Measurements from ENCODE around the gene ZNF326. TPM values are rescaled to one million over a fixed set of nuclear protein-coding genes. Genes with fewer than 3 reads are reported as not detected.

The ZNF326 gene
- total RNA-seq, 1 experiment from 2014 or later = 19.3 TPM

DNA sequence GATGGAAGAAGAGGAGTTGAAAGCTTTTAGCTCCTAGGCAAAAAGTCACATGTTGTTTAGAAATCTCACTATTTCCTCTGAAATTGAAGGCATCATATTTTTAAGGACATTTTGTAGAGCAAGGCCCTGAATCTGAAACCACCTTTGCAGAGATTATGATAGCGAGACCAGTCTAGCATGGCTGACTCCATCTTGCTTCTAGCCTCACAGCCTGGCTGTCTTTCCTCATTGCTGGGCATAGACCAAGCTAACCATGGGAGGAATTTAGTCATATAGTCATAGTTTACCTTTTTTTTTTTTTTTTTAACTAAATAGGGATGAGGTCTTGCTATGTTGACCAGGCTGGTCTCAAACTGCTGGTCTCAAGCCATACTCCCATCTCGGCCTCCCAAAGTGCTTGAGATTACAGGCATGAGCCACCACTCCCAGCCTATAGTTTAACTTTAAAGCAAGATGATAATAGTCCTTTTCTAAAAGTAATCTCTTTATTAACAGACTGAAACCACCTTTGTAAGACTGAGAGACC is 42.2 kb upstream of the ZNF326 start:
- Histone ChIP-seq H3K27me3 (ENCODE audit: insufficient read depth, low read length) (no peaks in the 10 kb centered on the region), H3K9me2 (ENCODE audit: insufficient read depth) (no peaks in the 10 kb centered on the region), H3K36me3 (ENCODE audit: control insufficient read depth in 1 of 2, insufficient read depth in 2 of 2, low read length in 2 of 2) (no peaks in the 10 kb centered on the region), H3K9me3 (ENCODE audit: control insufficient read depth in 1 of 2, insufficient read depth in 1 of 2, low read depth in 1 of 2, low read length in 2 of 2) (no peaks in the 10 kb centered on the region), H3K4me1 (ENCODE audit: control insufficient read depth in 1 of 2, insufficient read depth in 2 of 2, low read length in 2 of 2) (peaks cover 7 to 25% of the 10 kb centered on the region in 2 experiments), H3K9ac (ENCODE audit: low read length) (peak overlapping the region; percentile 34; the same call in 1 of the 2 replicates), H3K4me2 (ENCODE audit: low read length) (peak overlapping the region; percentile 73), H2AFZ (ENCODE audit: low read depth, low read length, poor library complexity, severe bottlenecking) (peak overlapping the region; percentile 95), H3K79me2 (ENCODE audit: insufficient read depth, low read length) (no peaks in the 10 kb centered on the region), H4K20me1 (ENCODE audit: insufficient read depth) (no peaks in the 10 kb centered on the region), H3K4me3 (replicated peaks in 1 of 2; ENCODE audit: low read depth in 1 of 2, low read length in 2 of 2) (peak overlapping the region in 1 of 2 experiments; percentile 29; a peak in 1 of 4 replicates), H3K27ac (ENCODE audit: low read depth, low read length) (no peak overlapping the region)
- DNase-seq (ENCODE audit: low read depth, low spot score) (no peak), ATAC-seq (peak; percentile 28; the same call in 1 of the 2 replicates)
- POLR2A ChIA-PET = no interaction called here
- no TSS peak for BruUV-seq (replicated peaks)
- intact Hi-C loops (cut with micrococcal nuclease) = no loop called here
- CTCF ChIA-PET = no interaction called here
- TF ChIP-seq, protein P1, sequence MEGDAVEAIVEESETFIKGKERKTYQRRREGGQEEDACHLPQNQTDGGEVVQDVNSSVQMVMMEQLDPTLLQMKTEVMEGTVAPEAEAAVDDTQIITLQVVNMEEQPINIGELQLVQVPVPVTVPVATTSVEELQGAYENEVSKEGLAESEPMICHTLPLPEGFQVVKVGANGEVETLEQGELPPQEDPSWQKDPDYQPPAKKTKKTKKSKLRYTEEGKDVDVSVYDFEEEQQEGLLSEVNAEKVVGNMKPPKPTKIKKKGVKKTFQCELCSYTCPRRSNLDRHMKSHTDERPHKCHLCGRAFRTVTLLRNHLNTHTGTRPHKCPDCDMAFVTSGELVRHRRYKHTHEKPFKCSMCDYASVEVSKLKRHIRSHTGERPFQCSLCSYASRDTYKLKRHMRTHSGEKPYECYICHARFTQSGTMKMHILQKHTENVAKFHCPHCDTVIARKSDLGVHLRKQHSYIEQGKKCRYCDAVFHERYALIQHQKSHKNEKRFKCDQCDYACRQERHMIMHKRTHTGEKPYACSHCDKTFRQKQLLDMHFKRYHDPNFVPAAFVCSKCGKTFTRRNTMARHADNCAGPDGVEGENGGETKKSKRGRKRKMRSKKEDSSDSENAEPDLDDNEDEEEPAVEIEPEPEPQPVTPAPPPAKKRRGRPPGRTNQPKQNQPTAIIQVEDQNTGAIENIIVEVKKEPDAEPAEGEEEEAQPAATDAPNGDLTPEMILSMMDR (IDR thresholded peaks at IDR 0.05 in 2 of 3, conservative IDR thresholded peaks at IDR 0.05 in 1 of 3; ENCODE audit: borderline replicate concordance in 1 of 3, insufficient read depth in 1 of 3, low read depth in 2 of 3, low read length in 2 of 3) = no peak
- TF ChIP-seq SIN3A (IDR thresholded peaks at IDR 0.05; ENCODE audit: low read depth) (no peak), EZH2phosphoT487 (IDR thresholded peaks at IDR 0.05; ENCODE audit: borderline replicate concordance) (no peak), SRF (IDR thresholded peaks at IDR 0.05; ENCODE audit: low read depth) (no peak), YY1 (IDR thresholded peaks at IDR 0.05; ENCODE audit: extremely low read depth, insufficient replicate concordance, low read depth, low read length) (no peak), JUND (IDR thresholded peaks at IDR 0.05) (no peak), ZFX (IDR thresholded peaks at IDR 0.05) (no peak), SP1 (IDR thresholded peaks at IDR 0.05; ENCODE audit: low read depth) (no peak), ZNF274 (IDR thresholded peaks at IDR 0.05; ENCODE audit: low read depth, low read length) (no peak), POLR2A (IDR thresholded peaks at IDR 0.05; ENCODE audit: borderline replicate concordance, extremely low read depth, insufficient read depth, insufficient read length) (no peak), FOSL1 (IDR thresholded peaks at IDR 0.05; ENCODE audit: low read depth) (no peak), EZH2 (IDR thresholded peaks at IDR 0.05) (no peak), ELF1 (IDR thresholded peaks at IDR 0.05; ENCODE audit: borderline replicate concordance, low read depth) (no peak), TCF7L2 (IDR thresholded peaks at IDR 0.05; ENCODE audit: borderline replicate concordance, extremely low read depth, insufficient read depth, insufficient read length) (no peak), RAD21 (IDR thresholded peaks at IDR 0.05; ENCODE audit: low read depth) (no peak), CBX3 (IDR thresholded peaks at IDR 0.05; ENCODE audit: low read depth) (no peak)
- TF ChIP-seq, protein P2, sequence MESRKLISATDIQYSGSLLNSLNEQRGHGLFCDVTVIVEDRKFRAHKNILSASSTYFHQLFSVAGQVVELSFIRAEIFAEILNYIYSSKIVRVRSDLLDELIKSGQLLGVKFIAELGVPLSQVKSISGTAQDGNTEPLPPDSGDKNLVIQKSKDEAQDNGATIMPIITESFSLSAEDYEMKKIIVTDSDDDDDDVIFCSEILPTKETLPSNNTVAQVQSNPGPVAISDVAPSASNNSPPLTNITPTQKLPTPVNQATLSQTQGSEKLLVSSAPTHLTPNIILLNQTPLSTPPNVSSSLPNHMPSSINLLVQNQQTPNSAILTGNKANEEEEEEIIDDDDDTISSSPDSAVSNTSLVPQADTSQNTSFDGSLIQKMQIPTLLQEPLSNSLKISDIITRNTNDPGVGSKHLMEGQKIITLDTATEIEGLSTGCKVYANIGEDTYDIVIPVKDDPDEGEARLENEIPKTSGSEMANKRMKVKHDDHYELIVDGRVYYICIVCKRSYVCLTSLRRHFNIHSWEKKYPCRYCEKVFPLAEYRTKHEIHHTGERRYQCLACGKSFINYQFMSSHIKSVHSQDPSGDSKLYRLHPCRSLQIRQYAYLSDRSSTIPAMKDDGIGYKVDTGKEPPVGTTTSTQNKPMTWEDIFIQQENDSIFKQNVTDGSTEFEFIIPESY (IDR thresholded peaks at IDR 0.05; ENCODE audit: extremely low read depth, insufficient replicate concordance, low read length) = no peak
- TF ChIP-seq, protein P3, sequence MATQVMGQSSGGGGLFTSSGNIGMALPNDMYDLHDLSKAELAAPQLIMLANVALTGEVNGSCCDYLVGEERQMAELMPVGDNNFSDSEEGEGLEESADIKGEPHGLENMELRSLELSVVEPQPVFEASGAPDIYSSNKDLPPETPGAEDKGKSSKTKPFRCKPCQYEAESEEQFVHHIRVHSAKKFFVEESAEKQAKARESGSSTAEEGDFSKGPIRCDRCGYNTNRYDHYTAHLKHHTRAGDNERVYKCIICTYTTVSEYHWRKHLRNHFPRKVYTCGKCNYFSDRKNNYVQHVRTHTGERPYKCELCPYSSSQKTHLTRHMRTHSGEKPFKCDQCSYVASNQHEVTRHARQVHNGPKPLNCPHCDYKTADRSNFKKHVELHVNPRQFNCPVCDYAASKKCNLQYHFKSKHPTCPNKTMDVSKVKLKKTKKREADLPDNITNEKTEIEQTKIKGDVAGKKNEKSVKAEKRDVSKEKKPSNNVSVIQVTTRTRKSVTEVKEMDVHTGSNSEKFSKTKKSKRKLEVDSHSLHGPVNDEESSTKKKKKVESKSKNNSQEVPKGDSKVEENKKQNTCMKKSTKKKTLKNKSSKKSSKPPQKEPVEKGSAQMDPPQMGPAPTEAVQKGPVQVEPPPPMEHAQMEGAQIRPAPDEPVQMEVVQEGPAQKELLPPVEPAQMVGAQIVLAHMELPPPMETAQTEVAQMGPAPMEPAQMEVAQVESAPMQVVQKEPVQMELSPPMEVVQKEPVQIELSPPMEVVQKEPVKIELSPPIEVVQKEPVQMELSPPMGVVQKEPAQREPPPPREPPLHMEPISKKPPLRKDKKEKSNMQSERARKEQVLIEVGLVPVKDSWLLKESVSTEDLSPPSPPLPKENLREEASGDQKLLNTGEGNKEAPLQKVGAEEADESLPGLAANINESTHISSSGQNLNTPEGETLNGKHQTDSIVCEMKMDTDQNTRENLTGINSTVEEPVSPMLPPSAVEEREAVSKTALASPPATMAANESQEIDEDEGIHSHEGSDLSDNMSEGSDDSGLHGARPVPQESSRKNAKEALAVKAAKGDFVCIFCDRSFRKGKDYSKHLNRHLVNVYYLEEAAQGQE (IDR thresholded peaks at IDR 0.05; ENCODE audit: low read depth) = no peak
- TF ChIP-seq, protein P4, sequence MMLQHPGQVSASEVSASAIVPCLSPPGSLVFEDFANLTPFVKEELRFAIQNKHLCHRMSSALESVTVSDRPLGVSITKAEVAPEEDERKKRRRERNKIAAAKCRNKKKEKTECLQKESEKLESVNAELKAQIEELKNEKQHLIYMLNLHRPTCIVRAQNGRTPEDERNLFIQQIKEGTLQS (IDR thresholded peaks at IDR 0.05) = no peak
- RAD21 ChIA-PET (ENCODE audit: low non-redundant PET in 1 of 2, low total read pairs in 2 of 2, uncharacterized antibody in 2 of 2, unreplicated experiment in 2 of 2) = no interaction called here

Data from HCT116 (cell line).